ENCODE results near the gene MTHFD1L. TPM values are rescaled to one million over a fixed set of nuclear protein-coding genes. Genes with fewer than 3 reads are reported as not detected.

The MTHFD1L gene
- total and polyA plus RNA-seq, 3 experiments from 2014 or later: 5.8 to 108 (median 102) TPM

DNA sequence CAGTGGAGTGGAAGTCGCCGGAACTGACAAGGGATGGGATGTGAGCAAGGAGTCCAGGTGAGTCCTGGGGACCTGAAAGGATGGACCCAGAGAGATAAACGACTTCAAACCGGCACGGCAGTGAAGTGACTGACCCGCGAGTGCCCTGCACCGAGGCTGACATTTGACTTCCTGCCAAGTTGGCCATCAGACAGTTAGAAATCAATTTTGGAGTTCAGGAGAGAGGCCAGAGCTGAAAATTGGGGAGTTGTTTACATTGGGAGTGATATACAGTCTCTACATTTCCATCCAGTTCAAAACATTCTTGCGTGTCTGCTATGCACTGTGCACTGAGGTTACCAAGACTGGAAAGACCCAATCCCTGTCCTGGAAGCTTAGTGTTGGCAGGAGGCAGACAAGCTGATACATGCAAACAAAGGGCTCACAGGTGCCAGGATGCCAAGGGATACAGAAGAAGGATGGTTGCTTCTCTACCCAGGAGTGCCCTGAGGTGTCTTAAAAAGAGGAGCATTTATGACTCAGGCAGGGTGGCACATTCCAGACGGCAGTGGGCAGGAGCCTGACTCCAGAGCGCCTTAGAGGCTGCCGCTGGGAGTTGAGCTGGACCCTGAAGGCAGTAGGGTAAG is 186.6 kb downstream of the MTHFD1L start:
- POLR2A ChIA-PET: no interaction called here
- H3K36me3 Mint-ChIP-seq: peaks cover 0 to 13% (median 8%) of the 10 kb centered on the region in 3 donors

GRCh38 chr6:151054306-151054705 is 188.8 kb downstream of the MTHFD1L start:
- CTCF ChIA-PET: no interaction called here
- Histone ChIP-seq H3K36me3 (ENCODE audit: insufficient read depth, low read length) (no peaks in the 10 kb centered on the region), H3K4me1 (ENCODE audit: insufficient read depth, low read length) (no peaks in the 10 kb centered on the region), H3K9me3 (ENCODE audit: low read length) (no peaks in the 10 kb centered on the region), H3K27me3 (ENCODE audit: insufficient read depth, low read length, poor library complexity, severe bottlenecking) (no peaks in the 10 kb centered on the region), H3K4me3 (ENCODE audit: low read length) (no peak overlapping the region), H3K27ac (ENCODE audit: low read depth, low read length) (no peak overlapping the region)
- H3K36me3 Mint-ChIP-seq: no peaks in the 10 kb centered on the region
- no peaks in the 10 kb centered on the region for H3K4me1 Mint-ChIP-seq
- no peak overlapping the region for H3K27ac Mint-ChIP-seq
- H3K9me3 Mint-ChIP-seq: no peaks in the 10 kb centered on the region
- no peak for DNase-seq
- POLR2A ChIA-PET: no interaction called here
- no peaks in the 10 kb centered on the region for H3K27me3 Mint-ChIP-seq
- H3K4me3 Mint-ChIP-seq: no peak overlapping the region

More for the DNA sequence above, 186.6 kb downstream of the MTHFD1L start:
- Histone ChIP-seq H3K36me3 (ENCODE audit: insufficient read depth, low read length) (no peaks in the 10 kb centered on the region), H3K4me1 (ENCODE audit: insufficient read depth, low read length) (no peaks in the 10 kb centered on the region), H3K27me3 (ENCODE audit: insufficient read depth, low read length, poor library complexity, severe bottlenecking) (no peaks in the 10 kb centered on the region), H3K9me3 (ENCODE audit: low read length) (no peaks in the 10 kb centered on the region), H3K27ac (ENCODE audit: low read depth, low read length) (no peak overlapping the region), H3K4me3 (ENCODE audit: low read length) (no peak overlapping the region)
- Mint-ChIP-seq H3K27ac (no peak overlapping the region), H3K4me3 (no peak overlapping the region), H3K27me3 (no peaks in the 10 kb centered on the region), H3K4me1 (no peaks in the 10 kb centered on the region), H3K9me3 (peaks cover 0 to 5% (median 0%) of the 10 kb centered on the region in 5 donors)
- CTCF ChIA-PET: no interaction called here
- DNase-seq: no peak

DNA sequence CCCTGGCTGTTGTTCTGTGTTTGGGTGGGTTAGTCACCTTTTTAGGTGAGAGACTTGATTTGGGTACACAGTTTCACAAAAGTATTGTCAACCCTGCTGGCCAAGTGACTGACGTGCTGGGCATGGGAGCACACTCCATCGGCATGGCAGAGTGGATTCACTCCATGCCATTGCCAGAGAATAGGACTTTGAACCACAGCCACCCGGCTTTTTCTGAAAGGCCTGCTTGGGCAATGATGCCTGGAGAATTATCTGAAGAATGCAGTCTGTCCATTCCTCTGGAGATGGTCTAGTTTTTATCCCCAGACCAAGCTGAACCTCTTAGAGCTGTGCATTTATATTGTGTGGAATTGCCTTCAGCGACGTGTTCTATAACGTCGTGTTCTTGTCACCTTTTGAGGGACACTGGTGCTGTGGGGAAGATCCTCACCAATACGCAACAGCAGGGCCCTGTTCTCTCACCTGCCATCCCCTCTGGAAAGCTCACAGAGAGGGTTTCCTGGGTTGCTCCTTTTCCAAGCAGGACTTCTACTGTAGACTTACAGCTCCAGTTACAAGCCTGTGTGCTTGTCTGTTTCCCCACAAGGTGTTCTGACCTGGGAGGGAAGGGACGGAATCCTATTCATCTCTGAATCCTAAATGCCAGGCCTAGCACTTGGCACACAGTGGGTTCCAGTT is 190.9 kb downstream of the MTHFD1L start:
- H3K4me3 Mint-ChIP-seq: no peak overlapping the region
- H3K36me3 ChIP-seq (ENCODE audit: insufficient read depth, low read length): no peaks in the 10 kb centered on the region
- H3K27me3 ChIP-seq (ENCODE audit: insufficient read depth, low read length, poor library complexity, severe bottlenecking): no peaks in the 10 kb centered on the region
- no peak overlapping the region for H3K27ac Mint-ChIP-seq
- H3K4me1 Mint-ChIP-seq: no peaks in the 10 kb centered on the region
- no peaks in the 10 kb centered on the region for H3K9me3 Mint-ChIP-seq
- ChIA-PET POLR2A (no interaction called here), CTCF (no interaction called here)
- no peak overlapping the region for H3K4me3 ChIP-seq (ENCODE audit: low read length)
- no peaks in the 10 kb centered on the region for H3K27me3 Mint-ChIP-seq
- no peak for DNase-seq
- H3K9me3 ChIP-seq (ENCODE audit: low read length): no peaks in the 10 kb centered on the region
- H3K27ac ChIP-seq (ENCODE audit: low read depth, low read length): no peak overlapping the region
- no peaks in the 10 kb centered on the region for H3K4me1 ChIP-seq (ENCODE audit: insufficient read depth, low read length)
- H3K36me3 Mint-ChIP-seq: no peaks in the 10 kb centered on the region

DNA sequence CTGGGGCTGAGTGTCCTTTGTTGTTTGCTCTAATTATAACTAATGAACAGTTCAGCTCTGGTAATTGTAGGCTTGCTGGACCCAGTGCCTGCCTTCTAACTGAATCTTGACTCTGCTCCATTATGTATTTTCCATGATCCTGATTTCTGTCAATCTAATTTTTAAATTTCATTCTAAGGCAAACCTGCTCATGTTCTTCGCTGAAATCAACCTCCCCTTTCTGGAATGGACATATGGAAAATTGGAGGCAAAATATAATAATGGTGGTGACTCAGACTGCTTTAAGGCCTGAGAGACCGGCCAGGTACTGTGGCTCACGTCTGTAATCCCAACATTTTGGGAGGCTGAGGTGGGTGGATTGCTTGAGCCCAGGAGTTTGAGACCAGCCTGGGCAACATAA is 191.6 kb downstream of the MTHFD1L start:
- peak overlapping the region in 1 of 8 donors; percentile 5 for H3K27ac Mint-ChIP-seq
- no peaks in the 10 kb centered on the region for H3K36me3 Mint-ChIP-seq
- ChIA-PET POLR2A (no interaction called here), CTCF (no interaction called here)
- no peak for DNase-seq
- H3K4me1 ChIP-seq (ENCODE audit: insufficient read depth, low read length): no peaks in the 10 kb centered on the region
- no peaks in the 10 kb centered on the region for H3K9me3 Mint-ChIP-seq
- H3K4me1 Mint-ChIP-seq: no peaks in the 10 kb centered on the region
- H3K4me3 ChIP-seq (ENCODE audit: low read length): no peak overlapping the region
- no peaks in the 10 kb centered on the region for H3K9me3 ChIP-seq (ENCODE audit: low read length)
- no peaks in the 10 kb centered on the region for H3K27me3 Mint-ChIP-seq
- H3K27ac ChIP-seq (ENCODE audit: low read depth, low read length): no peak overlapping the region
- H3K4me3 Mint-ChIP-seq: no peak overlapping the region
- no peaks in the 10 kb centered on the region for H3K27me3 ChIP-seq (ENCODE audit: insufficient read depth, low read length, poor library complexity, severe bottlenecking)
- no peaks in the 10 kb centered on the region for H3K36me3 ChIP-seq (ENCODE audit: insufficient read depth, low read length)

DNA sequence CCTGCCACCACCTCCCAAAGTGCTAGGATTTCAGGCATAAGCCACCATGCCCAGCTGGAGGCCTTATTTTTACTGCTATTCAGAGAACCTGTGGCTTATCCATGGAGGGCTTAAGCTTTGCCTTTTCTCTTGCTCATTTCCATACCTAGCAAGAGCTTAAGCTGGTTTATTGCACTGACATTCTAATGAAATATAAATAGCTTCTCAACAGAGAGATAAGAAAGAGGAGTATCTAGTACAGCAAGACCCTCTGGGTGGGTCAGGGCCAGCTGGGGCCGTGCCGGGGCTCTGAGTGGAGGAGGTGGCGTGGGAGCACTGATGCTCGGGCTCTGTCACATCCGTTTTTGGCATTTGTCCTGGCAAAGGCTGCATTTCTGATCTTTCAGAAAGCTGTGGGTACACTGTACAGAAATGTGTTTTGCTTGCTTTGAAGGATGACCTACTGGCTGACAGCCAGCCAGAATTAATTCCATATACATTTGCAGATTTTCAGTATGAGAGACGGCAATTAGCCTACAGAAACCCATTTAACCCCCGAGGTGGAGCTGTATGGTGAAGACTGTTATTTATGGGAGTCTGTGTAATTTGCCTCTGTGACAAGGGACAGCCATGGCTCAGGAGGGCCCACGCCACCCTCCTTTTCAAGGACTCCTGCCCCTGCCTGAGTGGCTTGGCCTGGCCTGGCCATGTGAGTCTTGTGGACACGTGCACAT is 192.7 kb downstream of the MTHFD1L start:
- Mint-ChIP-seq H3K4me1 (no peaks in the 10 kb centered on the region), H3K4me3 (no peak overlapping the region), H3K27me3 (no peaks in the 10 kb centered on the region), H3K36me3 (no peaks in the 10 kb centered on the region), H3K27ac (no peak overlapping the region), H3K9me3 (no peaks in the 10 kb centered on the region)
- Histone ChIP-seq H3K9me3 (ENCODE audit: low read length) (no peaks in the 10 kb centered on the region), H3K27ac (ENCODE audit: low read depth, low read length) (no peak overlapping the region), H3K4me3 (ENCODE audit: low read length) (no peak overlapping the region), H3K36me3 (ENCODE audit: insufficient read depth, low read length) (no peaks in the 10 kb centered on the region), H3K4me1 (ENCODE audit: insufficient read depth, low read length) (no peaks in the 10 kb centered on the region), H3K27me3 (ENCODE audit: insufficient read depth, low read length, poor library complexity, severe bottlenecking) (no peaks in the 10 kb centered on the region)
- ChIA-PET CTCF (no interaction called here), POLR2A (no interaction called here)
- DNase-seq: no peak

- Mint-ChIP-seq H3K27me3 (no peaks in the 10 kb centered on the region), H3K27ac (no peak overlapping the region), H3K9me3 (no peaks in the 10 kb centered on the region), H3K36me3 (no peaks in the 10 kb centered on the region), H3K4me1 (no peaks in the 10 kb centered on the region), H3K4me3 (no peak overlapping the region)
- no peaks in the 10 kb centered on the region for H3K36me3 ChIP-seq (ENCODE audit: insufficient read depth, low read length)
- no peaks in the 10 kb centered on the region for H3K9me3 ChIP-seq (ENCODE audit: low read length)
- ChIA-PET CTCF (no interaction called here), POLR2A (no interaction called here)
- no peak for DNase-seq
- H3K27ac ChIP-seq (ENCODE audit: low read depth, low read length): no peak overlapping the region
- no peaks in the 10 kb centered on the region for H3K4me1 ChIP-seq (ENCODE audit: insufficient read depth, low read length)
- H3K27me3 ChIP-seq (ENCODE audit: insufficient read depth, low read length, poor library complexity, severe bottlenecking): no peaks in the 10 kb centered on the region
- no peak overlapping the region for H3K4me3 ChIP-seq (ENCODE audit: low read length)
Measured at GRCh38 chr6:151059612-151060095, 194.2 kb downstream of the MTHFD1L start.

- no peaks in the 10 kb centered on the region for H3K36me3 ChIP-seq (ENCODE audit: insufficient read depth, low read length)
- Mint-ChIP-seq H3K4me3 (no peak overlapping the region), H3K9me3 (no peaks in the 10 kb centered on the region), H3K27me3 (no peaks in the 10 kb centered on the region), H3K36me3 (no peaks in the 10 kb centered on the region), H3K4me1 (no peaks in the 10 kb centered on the region), H3K27ac (no peak overlapping the region)
- H3K27me3 ChIP-seq (ENCODE audit: insufficient read depth, low read length, poor library complexity, severe bottlenecking): no peaks in the 10 kb centered on the region
- H3K9me3 ChIP-seq (ENCODE audit: low read length): no peaks in the 10 kb centered on the region
- H3K27ac ChIP-seq (ENCODE audit: low read depth, low read length): no peak overlapping the region
- ChIA-PET CTCF (no interaction called here), POLR2A (no interaction called here)
- no peak overlapping the region for H3K4me3 ChIP-seq (ENCODE audit: low read length)
- no peaks in the 10 kb centered on the region for H3K4me1 ChIP-seq (ENCODE audit: insufficient read depth, low read length)
- no peak for DNase-seq
Measured at GRCh38 chr6:151060096-151060765, 194.7 kb downstream of the MTHFD1L start.

Measured in CD8-positive, alpha-beta memory T cell (primary cell).